Measurements from ENCODE around the gene DENR.
"Not testable (repeated sequence)": the region's sequence is repeated elsewhere in the genome, so short reads cannot be mapped to it uniquely, and the experiment has no call there.

Gene DENR, protein sequence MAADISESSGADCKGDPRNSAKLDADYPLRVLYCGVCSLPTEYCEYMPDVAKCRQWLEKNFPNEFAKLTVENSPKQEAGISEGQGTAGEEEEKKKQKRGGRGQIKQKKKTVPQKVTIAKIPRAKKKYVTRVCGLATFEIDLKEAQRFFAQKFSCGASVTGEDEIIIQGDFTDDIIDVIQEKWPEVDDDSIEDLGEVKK

DNA sequence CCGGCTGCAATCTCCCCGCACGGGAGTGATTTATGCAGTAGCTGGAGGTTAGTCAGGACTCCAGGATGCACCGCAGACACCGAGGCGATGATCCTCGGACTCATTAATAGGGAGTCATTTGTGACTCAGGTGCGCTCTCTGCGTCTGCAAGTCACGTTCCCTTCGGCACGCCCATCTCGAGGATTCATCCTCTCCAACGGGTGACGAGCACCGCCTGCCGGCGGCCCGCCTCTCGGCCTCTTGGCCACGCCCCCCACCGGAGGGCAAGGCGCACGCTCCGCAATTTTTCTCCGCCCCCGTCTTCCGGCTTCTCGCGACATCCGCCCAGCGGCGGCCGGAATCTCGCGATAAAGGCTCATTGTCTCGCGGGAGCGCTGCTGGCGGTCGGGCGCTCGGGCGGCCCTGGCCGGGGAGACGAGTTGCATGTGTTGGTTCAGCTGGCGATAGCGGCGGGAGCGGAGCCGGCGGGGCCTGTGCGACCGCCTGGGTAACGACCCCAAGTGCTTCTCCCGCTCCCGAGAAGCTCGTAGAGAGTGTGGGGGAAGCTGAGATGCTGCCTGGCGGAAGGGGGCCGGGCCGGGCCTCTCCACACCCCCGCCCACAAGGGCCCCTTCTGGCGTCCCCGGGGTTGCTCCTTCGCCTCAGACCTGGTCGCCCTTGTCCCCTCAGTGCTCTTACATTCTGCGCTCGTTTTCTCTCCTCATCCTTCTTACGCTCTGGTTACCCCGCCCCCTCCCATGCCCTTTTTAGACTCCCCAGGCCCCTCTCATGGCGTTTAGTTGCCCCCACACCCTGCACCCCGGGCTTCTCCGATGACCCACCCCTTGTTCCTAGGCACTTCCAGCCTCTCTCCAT lies at the start of gene DENR:
TSS of gene DENR (plus strand) at position 361 of the 855 bp plus-strand sequence. CDS start 878 bp downstream, outside the sequence.
- DNase-seq, result peak; percentile 92

DNA sequence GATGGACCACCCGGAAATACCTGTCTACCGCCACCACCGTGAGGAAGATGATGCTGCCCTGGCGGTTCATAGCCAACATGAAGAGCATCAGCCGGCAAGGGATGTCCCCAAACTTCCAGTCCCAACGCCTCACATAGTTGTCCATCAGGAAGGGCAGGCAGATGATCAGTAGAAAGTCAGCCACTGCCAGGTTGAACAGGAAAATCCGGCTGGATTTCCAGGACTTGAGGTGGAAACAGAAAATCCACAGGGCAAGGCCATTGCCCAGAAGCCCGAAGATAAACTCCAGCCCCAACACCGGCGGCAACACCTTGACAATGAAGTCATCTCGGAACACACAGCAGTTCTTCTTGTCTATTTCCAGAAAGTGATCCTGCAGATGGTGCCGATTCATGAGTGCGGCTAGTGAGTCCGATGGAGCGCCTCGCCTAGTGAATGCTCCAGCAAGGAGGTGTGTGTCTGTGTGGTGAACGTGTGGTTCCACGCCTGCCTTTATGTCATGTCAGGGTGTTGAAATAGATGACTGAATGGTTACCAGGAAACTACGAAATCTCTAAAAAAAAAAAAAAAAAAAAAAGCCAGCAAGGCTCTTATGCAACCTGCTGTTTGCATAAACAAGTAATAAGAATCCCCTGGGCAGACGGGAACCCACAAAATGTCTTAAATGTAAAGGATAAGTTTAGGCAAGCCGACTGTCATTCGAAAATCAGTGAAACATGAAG lies 49.6 kb upstream of the DENR start, which contains the start of gene HCAR2:
TSS of gene HCAR2 (minus strand) at position 468 of the 722 bp plus-strand sequence. CDS start at position 394, 74 bp downstream.
- peak; percentile 89 for DNase-seq

DNA sequence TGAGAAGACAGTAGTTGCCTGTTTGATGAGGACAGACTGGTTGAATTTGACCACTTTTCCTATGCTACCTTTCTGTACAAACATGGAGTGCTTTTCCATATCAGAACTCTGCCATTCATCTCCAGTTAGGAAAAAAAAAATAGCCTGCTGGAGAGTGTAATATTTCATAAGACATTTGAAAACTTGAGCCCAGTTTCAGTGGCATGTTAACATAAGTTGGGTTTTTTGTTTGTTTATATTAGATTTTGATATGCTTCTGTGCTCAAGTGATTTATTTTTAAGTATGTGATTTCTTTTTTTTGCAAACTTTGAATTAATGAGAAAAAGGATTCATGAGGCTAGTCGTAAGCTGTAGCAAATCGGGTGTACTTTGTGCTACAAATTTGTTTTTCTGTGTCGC lies 48.8 kb upstream of the DENR start:
- DNase-seq, result not testable (repeated sequence)

DNA sequence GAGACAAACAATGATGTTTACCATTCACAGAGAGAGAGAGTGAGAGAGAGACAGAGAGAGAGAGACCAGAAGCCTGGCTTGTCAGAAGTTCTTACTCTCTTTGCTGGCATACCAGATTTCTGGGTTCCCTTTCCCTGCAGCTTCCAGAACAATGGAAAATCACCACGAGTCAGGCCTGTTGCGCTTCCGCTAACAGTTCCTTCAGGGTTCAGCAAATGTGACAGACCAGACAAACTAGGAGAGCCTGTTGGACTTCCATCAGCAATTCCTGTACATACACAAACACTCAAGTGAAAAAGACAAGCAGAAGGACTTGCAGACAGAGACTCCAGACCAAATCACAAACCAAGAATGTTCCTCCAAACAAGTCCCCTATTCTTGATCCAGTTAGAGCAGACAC lies 43.3 kb upstream of the DENR start:
- DNase-seq, result not testable (repeated sequence)

DNA sequence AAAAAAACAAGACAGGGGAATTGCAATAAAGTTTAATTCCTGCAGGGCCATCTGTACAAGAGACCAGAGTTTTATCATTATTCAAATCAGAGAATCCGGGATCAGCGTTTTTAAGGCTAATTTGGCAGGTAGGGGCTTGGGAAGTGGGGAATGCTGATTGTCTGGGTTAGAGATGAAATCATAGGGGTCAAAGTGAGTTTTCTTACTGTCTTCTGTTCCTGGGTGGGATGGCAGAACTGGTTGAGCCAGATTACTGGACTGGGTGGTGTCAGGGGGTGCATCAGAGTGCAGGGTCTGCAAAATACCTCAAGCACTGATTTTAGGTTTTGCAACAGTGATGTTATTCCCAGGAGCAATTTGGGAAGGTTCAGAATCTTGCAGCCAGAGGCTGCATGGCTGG lies 42.3 kb upstream of the DENR start:
- not testable (repeated sequence) for DNase-seq

DNA sequence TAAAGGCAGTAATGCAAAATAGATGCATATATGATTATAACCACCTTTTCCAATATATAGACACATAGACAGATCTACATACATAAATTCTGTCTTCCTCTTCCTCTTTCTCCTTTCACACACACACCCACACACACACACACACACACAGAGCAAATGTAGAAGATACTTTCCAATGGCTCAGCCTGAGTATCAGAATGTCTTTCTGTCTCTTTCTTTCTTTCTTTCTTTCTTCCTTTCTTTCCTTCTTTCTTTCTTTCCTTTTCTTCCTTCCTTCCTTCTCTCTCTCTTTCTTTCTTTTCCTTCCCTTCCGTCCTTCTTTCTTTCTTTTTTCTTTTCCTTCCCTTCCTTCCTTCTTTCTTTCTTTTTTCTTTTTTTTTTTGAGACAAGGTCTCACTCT lies 41.4 kb upstream of the DENR start:
- DNase-seq, result peak; percentile 63

DNA sequence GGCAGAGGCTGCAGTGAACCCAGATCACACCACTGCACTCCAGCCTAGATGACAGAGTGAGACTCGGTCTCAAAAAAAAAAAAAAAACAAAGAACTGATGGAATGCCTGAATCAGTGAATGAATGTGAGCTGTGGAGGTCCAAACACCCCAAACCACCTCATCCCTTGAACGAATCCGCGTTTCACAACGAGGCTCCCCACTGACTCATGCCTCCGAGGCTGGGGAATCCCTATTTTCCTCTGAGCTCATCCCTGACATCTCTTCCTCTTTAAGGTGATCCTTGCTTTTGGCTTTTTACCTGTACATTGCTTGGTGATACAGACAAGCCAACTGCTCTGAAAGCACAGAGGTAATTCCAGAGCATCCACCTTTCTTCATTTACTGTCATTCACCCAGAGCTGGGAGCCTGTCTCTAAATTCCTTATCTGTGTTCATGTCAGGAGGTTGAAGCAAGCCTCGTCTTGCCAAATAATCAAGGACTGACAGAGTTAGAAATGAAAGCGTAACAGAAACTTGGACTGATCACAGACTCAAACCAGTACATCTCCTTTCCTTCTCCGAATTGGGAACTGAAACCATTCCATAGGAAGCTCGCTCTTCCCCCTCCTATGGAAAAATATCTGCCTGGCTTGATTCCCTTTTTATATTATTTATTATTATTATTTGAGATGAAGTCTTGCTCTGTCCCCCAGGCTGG lies 39.0 kb upstream of the DENR start:
- not testable (repeated sequence) for DNase-seq

DNA sequence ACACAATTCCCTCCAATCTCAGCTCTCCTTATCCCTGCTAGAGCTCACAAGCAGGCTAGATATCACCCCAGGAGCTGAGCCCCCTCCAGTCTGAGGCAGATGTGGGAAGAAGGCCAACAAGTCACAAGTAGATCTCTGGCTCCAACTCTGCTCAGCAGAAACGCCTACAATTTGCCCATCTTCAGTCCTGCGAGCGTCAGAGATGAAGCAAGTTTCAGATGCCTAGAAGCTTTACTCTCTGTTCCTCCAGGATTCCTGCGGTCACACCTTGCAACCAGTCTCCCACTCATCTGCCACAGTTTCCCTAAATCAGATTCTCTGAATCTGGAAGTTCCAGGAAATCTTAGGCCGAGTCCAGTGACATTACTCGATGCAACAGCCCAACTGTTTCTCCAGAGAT lies 37.4 kb upstream of the DENR start:
- not testable (repeated sequence) for DNase-seq

DNA sequence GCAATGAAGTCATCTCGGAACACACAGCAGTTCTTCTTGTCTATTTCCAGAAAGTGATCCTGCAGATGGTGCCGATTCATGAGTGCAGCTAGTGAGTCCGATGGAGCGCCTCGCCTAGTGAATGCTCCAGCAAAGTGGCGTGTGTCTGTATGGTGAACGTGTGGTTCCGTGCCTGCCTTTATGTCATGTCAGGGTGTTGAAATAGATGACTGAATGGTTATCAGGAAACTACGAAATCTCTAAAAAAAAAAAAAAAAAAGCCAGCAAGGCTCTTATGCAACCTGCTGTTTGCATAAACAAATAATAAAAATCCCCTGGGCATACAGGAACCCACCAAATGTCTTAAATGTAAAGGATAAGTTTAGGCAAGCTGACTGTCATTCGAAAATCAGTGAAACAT lies 36.0 kb upstream of the DENR start, which contains the start of gene HCAR3:
TSS of gene HCAR3 (minus strand) at position 154 of the 400 bp plus-strand sequence. CDS start at position 80, 74 bp downstream.
- peak; percentile 75 for DNase-seq

DNA sequence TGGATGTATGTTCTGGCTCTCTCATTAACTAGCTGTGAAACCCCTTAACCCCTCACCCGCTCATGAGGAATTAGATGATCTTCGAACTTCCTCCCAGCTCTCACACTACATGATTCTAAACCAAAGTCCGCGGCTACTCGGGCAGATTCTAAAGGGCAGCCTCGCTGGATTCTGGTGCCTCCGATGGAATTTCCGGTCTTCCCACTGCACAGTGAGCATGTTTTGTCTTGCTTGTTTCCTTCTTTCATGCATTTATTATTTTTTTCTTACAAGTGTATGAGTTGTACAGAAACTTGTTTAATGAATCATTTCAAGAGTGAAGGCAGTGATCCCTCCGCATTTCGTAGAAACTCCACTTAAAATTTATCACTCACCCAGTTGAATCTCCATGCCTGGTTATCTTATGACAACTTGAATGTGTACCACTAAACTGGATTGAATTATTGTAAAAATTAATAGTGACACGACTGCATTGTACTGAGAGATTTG lies 31.5 kb upstream of the DENR start:
- no peak for DNase-seq

DNA sequence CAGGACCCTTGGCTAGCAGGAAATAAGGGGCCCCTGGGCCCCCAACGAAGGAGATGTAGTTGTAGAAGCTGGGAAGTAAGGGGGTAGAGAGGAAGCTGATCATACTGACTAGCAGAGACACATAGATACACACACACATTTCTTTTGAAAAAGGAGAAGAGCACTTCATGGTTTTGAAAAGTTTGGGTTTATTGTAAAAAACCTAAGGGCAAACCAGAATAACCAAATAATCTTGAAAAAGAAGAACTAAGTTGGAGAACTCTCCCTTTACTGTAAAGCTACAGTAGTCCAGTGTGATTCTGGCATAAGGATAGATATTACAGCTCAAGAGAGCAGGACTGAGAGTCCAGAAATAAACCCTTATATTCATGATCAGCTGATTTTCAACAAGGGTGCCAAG lies 30.2 kb upstream of the DENR start:
- DNase-seq, result peak; percentile 70

DNA sequence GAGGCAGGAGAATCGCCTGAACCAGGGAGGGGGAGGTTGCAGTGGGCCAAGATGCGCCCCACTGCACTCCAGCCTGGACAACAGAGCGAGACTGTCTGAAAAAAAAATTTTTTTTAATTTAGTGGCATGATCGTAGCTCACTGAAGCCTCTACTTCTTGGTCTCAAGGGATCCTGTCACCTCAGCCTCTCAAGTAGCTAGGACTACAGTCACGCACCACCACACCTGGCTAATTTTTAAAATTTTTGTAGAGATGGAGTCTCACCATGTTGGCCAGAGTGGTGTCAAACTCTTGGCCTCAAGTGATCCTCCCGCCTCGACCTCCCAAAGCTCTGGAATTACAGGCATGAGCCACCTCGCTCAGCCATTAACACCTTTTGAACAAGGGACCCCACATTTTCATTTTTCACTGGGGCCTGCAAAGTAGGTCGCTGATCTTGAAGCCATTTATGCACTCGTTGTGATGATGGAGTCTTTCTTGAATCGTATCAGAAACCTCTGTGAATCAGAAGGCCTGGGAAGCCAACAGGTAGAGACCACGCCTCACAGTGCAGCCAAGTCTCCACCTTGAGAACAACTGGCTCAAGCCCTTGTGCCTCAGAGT lies 27.9 kb upstream of the DENR start:
- no peak for DNase-seq

DNA sequence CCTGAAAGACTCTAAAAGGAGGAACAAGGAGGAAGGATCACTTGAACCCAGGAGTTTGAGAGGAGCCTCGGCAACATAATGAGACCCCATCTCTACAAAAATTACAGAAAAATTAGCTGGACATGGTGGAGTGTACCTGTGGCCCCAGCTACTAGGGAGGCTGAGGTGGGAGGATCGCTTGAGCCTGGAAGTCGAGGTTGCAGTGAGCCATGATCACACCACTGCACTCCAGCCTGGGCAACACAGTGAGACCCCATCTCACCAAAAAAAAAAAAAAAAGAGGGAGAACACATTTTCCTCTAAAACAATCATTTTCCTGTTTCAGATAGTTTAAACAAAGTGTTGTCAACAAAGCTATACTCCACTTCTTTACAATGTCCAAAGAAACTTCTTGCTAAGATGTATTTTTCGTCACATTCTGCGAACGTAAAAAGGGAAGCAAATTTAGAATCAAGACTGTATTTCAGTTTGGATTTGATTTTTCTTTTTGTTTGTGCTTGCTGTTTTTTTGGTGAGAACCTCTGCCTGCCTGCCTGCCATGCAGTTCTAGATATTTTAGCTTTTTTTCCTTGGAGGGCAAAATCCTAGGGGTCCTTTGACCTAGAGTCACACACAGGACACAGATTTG lies 27.1 kb upstream of the DENR start:
- no peak for DNase-seq

DNA sequence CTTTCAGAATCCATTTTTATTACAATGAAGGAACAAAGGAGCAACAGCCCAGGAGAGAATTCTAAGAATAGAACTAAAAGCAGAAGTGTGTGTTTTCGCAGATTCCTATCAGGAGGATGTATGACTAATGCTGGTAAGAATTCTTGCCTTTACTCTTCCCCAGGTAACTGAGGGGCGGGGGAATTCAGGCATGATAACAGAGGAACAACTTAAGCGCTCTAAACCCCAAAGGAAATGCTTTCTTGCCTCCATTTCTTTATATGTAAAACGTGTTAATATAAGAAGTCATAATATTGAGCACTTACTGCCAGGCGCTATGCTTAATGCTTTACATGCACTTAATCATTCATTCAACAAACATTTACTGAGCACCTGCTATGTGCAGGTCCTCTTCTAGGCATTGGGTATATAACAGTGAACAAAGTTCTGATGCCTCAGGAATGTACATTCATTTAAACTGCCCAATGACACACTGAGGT lies 26.5 kb upstream of the DENR start:
- peak; percentile 58 for DNase-seq

DNA sequence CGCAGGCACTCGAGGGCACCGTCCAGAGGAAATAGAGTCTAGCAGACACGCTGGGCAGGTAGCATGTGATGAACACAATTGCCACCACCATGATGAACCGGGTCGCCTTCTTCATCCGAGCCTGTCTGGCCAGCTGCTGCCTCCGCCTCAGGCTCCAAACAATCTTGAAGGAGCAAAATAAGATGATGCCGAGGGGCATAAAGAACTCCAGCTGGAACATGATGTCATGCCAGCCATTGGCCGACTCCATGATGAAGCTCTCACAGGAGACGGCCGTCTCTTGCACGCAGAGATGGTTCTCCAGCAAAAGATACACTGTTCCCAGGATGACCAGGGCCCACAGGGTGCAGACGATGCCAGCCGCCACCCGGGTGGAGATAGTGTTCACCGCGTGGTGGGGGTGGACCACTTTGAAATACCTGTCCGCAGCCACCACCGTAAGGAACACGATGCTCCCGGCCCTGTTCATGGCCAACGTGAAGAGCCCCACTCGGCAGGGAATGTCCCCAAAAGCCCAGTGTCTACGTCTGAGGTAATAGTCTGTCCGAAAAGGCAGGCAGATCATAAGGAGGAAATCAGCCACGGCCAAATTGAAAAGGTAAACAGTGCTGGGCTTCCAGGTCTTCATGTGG lies 22.9 kb upstream of the DENR start:
- no peak for DNase-seq

DNA sequence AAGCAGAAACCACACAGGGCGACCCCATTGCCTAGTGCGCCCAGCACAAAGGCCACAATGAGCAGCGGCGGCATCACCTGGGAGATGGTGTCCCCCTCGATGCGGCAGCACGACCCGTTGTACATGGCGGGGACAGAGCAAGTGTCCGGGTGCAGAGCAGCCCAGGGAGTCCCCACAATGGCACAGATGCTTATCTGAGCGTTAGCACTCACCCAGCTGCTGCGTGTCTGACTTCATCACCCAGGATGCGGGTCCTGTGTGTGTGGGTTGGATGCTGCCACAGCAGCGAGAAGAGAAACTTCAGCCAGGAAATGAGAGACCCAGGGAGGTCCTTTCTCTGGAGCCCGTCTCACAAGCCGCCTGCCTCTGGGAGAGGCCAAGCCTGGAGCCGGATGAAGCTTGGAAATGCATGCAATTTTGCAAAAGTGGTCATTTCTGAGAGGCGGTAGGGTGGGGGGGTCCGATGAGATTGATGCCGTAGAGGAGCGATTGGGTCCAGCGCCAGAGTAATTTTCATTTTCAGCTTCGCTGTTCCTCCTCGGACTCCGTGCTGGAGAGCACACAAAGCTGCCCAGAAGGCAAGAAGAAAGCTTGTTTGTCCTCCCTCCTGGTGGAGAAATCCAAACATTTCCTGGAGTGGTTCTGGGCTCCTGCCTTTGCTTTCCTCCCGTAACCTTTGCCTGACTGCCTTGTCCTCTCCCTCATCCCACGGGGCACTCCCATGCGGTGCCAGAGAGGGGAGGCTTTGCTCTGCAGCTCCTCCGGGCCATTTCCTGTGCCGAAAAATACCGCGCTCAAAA lies 22.2 kb upstream of the DENR start, which contains the start of gene HCAR1:
TSS of gene HCAR1 (minus strand) at position 630 of the 800 bp plus-strand sequence. CDS start at position 125, 505 bp downstream.
- peak; percentile 37 for DNase-seq

DNA sequence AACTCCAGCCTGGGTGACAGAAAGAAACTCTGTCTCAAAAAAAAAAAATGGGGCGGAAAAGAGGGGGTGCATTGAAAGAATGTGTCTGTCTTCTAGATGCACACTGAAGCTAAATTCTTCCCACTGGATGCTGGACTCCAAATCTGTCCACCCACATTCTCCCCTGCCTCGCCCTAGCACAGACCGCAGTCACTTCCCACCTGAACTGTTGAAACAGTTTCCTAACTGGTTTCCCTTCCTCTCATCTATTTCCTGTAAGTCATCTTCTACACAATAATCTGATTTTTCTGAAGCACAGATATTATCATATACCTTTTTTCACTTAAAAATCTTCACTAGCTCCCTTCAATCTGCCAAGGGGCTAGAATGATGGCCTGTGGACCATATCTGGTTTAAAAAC lies 20.5 kb upstream of the DENR start:
- peak; percentile 8 for DNase-seq

DNA sequence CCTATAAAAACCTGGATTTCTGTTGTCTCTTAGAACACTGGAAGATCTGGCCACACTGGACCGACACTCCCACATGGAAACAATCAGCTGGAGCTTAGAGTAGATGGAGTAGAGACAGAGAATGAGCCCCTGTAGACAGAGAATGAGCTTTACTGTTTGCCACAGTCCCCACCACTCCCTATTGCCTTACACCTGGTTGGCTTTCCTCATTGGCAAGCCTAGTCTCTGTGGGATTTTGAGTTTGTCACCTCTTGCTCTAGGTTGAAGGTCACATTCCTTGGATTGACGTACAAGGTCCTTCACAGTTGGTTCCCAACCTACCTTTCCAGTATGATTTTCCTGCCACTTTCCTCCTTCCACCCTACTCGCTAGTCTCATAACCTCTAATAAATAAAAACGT lies 20.0 kb upstream of the DENR start:
- DNase-seq, result no peak

DNA sequence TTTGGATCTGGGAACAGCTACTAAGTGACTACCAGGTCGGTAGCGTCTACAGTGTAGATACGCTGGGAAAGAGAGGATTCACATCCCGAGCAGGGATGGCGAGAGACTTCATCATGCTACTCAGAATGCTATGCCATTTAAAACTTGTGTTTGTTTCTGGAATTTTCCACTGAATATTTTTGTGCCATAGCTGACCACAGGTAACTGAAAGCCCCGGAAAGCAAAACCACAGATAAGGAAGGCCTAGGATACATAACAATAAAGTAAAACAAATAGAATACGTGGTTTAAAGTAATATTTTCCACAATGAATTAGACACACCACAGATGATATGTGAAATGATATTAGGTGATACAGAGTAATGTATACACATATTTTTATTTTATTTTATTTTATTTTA lies 14.1 kb upstream of the DENR start:
- DNase-seq, result no peak

DNA sequence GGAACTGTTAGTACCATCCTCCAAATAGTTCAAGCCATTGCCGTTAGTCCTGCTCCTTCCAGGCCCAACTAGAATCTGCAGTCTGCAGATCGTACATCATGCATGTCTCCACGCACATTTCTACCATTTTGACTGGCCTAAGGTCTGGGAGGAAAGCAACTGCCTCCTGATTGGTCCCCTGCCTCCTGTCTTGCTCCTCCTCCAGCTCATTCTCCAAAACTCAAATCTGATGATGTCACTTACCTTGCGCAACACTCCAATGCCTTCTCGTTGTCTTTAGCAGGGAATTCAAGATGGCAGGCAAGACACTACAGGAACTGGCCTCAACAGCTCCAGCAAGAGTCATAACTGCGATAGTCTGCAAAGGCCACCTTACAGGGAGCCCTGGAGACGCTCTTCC lies 12.3 kb upstream of the DENR start:
- DNase-seq, result no peak
